A549 (cell line): ENCODE results near the gene NUDC. TPM values are rescaled to one million over a fixed set of nuclear protein-coding genes. Genes with fewer than 3 reads are reported as not detected.

Source experiments
- ATAC-seq, 2 experiments: fragments of 200-7000 bp in 1 of 2; fragments of >200 bp in 1 of 2; cut with Nextera tagmentation in 1 of 2; cut with Tn5 transposase in 1 of 2; 3 replicates each; pipeline versions ENCODE4 v1.8.0 to v1.9.1; 2018 to 2020; ENCODE audit warnings: mild to moderate bottlenecking in 1 of 2, moderate library complexity in 1 of 2
- CTCF ChIA-PET: fragments of 300-600 bp; sonication (Branson Sonifier 250); formaldehyde crosslinking; extraction: SDS; loops from one replicate; lab custom pipeline; 2021; ENCODE audit warnings: antibody characterized with exemption, inconsistent platforms; lab: Yijun Ruan, JAX
- POLR2A ChIA-PET: fragments of 350-600 bp; formaldehyde crosslinking; extraction: SDS; loops from one replicate; lab custom pipeline; 2021; ENCODE audit warnings: antibody characterized with exemption, inconsistent platforms; lab: Yijun Ruan, JAX
- DNase-seq, 2 experiments: peaks; one replicate each; pipeline versions ENCODE4 v3.0.0 to v3.0.0-alpha.2; 2011 to 2016; ENCODE audit warnings: low read depth in 1 of 2, low spot score in 1 of 2
- FAIRE-seq: peaks from 2 replicates; lab custom pipeline; 2011; peaks lifted over from hg19 to GRCh38; lab: Jason Lieb, UNC
- H3K27ac ChIP-seq, 2 experiments: fragments of >200 bp; sonication (Bioruptor Twin); formaldehyde crosslinking; 3 replicates each; pipeline ENCODE4 v1.5.1; 2016 to 2017
- H3K4me1 ChIP-seq: fragments of >200 bp; sonication (Bioruptor Twin); formaldehyde crosslinking; 3 replicates; pipeline ENCODE4 v1.6.1; 2016
- H3K4me2 ChIP-seq: fragments of >200 bp; sonication (Bioruptor Twin); formaldehyde crosslinking; 3 replicates; pipeline ENCODE4 v1.6.1; 2016
- H3K4me3 ChIP-seq: fragments of >200 bp; sonication (Bioruptor Twin); formaldehyde crosslinking; 3 replicates; pipeline ENCODE4 v1.5.1; 2016
- H3K9me3 ChIP-seq: fragments of >200 bp; sonication (Bioruptor Twin); formaldehyde crosslinking; 3 replicates; pipeline ENCODE4 v1.6.1; 2016
- ATOH8 ChIP-seq: fragments of 250-450 bp; sonication (Bioruptor Pico); IDR thresholded peaks from 2 replicates; pipeline ENCODE4 v1.5.0; 2020; ENCODE audit warnings: low read depth, mild to moderate bottlenecking, moderate library complexity
- BCL3 ChIP-seq: fragments of >200 bp; sonication (Bioruptor Twin); formaldehyde crosslinking; IDR thresholded peaks from 3 replicates; pipeline ENCODE4 v1.6.1; 2016
- BHLHE40 ChIP-seq: IDR thresholded peaks from 2 replicates; pipeline ENCODE4 v1.6.1; 2012; ENCODE audit warnings: low read depth, low read length, inconsistent platforms
- CBX8 ChIP-seq: fragments of 200-600 bp; sonication (generic); IDR thresholded peaks from 2 replicates; pipeline ENCODE4 v1.6.1; 2016
- CEBPB ChIP-seq, 2 experiments: fragments of >200 bp in 1 of 2; sonication (Bioruptor Twin) in 1 of 2; formaldehyde crosslinking in 1 of 2; IDR thresholded peaks; 2 replicates each; pipeline ENCODE4 v1.6.1; 2012 to 2016
- CHD2 ChIP-seq: fragments of 150-350 bp; IDR thresholded peaks from 2 replicates; pipeline ENCODE4 v1.6.1; 2014; ENCODE audit warnings: low read length; ENCODE audit not compliant: partially characterized antibody
- CHD4 ChIP-seq: fragments of 200-600 bp; sonication (generic); IDR thresholded peaks from 2 replicates; pipeline ENCODE4 v1.6.1; 2016; ENCODE audit warnings: antibody characterized with exemption, mild to moderate bottlenecking, borderline replicate concordance
- EHF ChIP-seq: fragments of 250-450 bp; sonication (Bioruptor Pico); IDR thresholded peaks from 2 replicates; pipeline ENCODE4 v1.5.0; 2020; ENCODE audit warnings: mild to moderate bottlenecking
- EP300 ChIP-seq, 2 experiments: fragments of >200 bp; sonication (Bioruptor Twin); formaldehyde crosslinking; IDR thresholded peaks; 2 replicates in 1 of 2; 3 replicates in 1 of 2; pipeline ENCODE4 v1.6.1; 2016 to 2017
- FOSL2 ChIP-seq, 2 experiments: fragments of 450-650 bp in 1 of 2; fragments of >200 bp in 1 of 2; sonication (Bioruptor Twin) in 1 of 2; formaldehyde crosslinking; IDR thresholded peaks; 2 replicates each; pipeline versions ENCODE4 v1.5.0 to v1.6.1; 2016 to 2020; ENCODE audit warnings: mild to moderate bottlenecking in 1 of 2, moderate library complexity in 1 of 2
- GATA3 ChIP-seq: IDR thresholded peaks from 2 replicates; pipeline ENCODE4 v1.6.1; 2012; ENCODE audit warnings: borderline replicate concordance
- HDAC2 ChIP-seq: fragments of 200-600 bp; sonication (generic); IDR thresholded peaks from 2 replicates; pipeline ENCODE4 v1.6.1; 2016
- HES2 ChIP-seq: fragments of >200 bp; sonication (Bioruptor Twin); formaldehyde crosslinking; IDR thresholded peaks from 2 replicates; pipeline ENCODE4 v1.6.1; 2016
- JUN ChIP-seq, 2 experiments: fragments of >200 bp; sonication (Bioruptor Twin); formaldehyde crosslinking; IDR thresholded peaks; 2 replicates in 1 of 2; 3 replicates in 1 of 2; pipeline ENCODE4 v1.6.1; 2016 to 2017
- JUNB ChIP-seq: fragments of >200 bp; sonication (Bioruptor Twin); formaldehyde crosslinking; IDR thresholded peaks from 2 replicates; pipeline ENCODE4 v1.6.1; 2016
- KDM5A ChIP-seq: fragments of 200-600 bp; sonication (generic); IDR thresholded peaks from 2 replicates; pipeline ENCODE4 v1.6.1; 2016; ENCODE audit warnings: antibody characterized with exemption, mild to moderate bottlenecking
- MAFK ChIP-seq: fragments of 450-650 bp; IDR thresholded peaks from 2 replicates; pipeline ENCODE4 v1.6.1; 2014; ENCODE audit not compliant: partially characterized antibody
- MAX ChIP-seq: IDR thresholded peaks from 2 replicates; pipeline ENCODE4 v1.6.1; 2012
- MYC ChIP-seq: IDR thresholded peaks from 2 replicates; pipeline ENCODE4 v1.6.1; 2012; ENCODE audit warnings: mild to moderate bottlenecking, inconsistent platforms, low read length, improper control_type of control experiment, borderline replicate concordance
- NPAS2 ChIP-seq: fragments of 250-450 bp; sonication (Bioruptor Pico); IDR thresholded peaks from 2 replicates; pipeline ENCODE4 v1.8.0; 2022; ENCODE audit warnings: mild to moderate bottlenecking, moderate library complexity, borderline replicate concordance
- PBX3 ChIP-seq: IDR thresholded peaks from 2 replicates; pipeline ENCODE4 v1.6.1; 2012
- RAD21 ChIP-seq, 2 experiments: fragments of >200 bp in 1 of 2; sonication (Bioruptor Twin) in 1 of 2; formaldehyde crosslinking in 1 of 2; IDR thresholded peaks in 1 of 2; conservative IDR thresholded peaks in 1 of 2; 2 replicates in 1 of 2; 3 replicates in 1 of 2; pipeline ENCODE4 v1.6.1; 2012 to 2018; ENCODE audit warnings: inconsistent platforms in 1 of 2
- RCOR1 ChIP-seq: fragments of 150-350 bp; IDR thresholded peaks from 2 replicates; pipeline ENCODE4 v1.6.1; 2014; ENCODE audit warnings: antibody characterized with exemption, low read length, low read depth
- SMC3 ChIP-seq: fragments of >200 bp; sonication (Bioruptor Twin); formaldehyde crosslinking; IDR thresholded peaks from 3 replicates; pipeline ENCODE4 v1.6.1; 2018; ENCODE audit warnings: inconsistent platforms
- ZC3H11A ChIP-seq: fragments of 450-650 bp; IDR thresholded peaks from 2 replicates; pipeline ENCODE4 v1.6.1; 2014; ENCODE audit warnings: antibody characterized with exemption, mild to moderate bottlenecking
- ZSCAN20 ChIP-seq: fragments of 250-450 bp; sonication (Bioruptor Pico); IDR thresholded peaks from 2 replicates; pipeline ENCODE4 v1.8.0; 2022; ENCODE audit warnings: mild to moderate bottlenecking, moderate library complexity
- WGBS: methylation state at CpG from one replicate; pipeline ENCODE4 v1.1.6; 2017; ENCODE audit errors: missing lambda C conversion rate; 5-methylcytosine and 5-hydroxymethylcytosine counted together
- polyA plus RNA-seq, 4 experiments: library from polyadenylated mRNA; depleted of rRNA in 3 of 4; stranded (reverse); fragments of >200 nt; fragmentation: RNase III in 1 of 4; extraction: RNeasy Plus Mini Kit Qiagen cat#74134 plus additional on column Dnase treatment in 1 of 4; gene quantifications; 2 replicates in 3 of 4; 3 replicates in 1 of 4; pipeline ENCODE4 v1.2.3, GENCODE V29; 2011 to 2017

The NUDC gene
- polyA plus RNA-seq, 2 of the 4 experiments (the other 2 are of a cell fraction), result 79.0 to 133 TPM

GRCh38 chr1:26910343-26911160, 11.0 kb upstream of the NUDC start:
- ChIA-PET CTCF (no interaction called here), POLR2A (no interaction called here)
- peaks cover 28% of the 10 kb centered on the region for H3K4me1 ChIP-seq
- ATAC-seq (no peak), FAIRE-seq (no peak), DNase-seq (no peak)
- no peaks in the 10 kb centered on the region for H3K9me3 ChIP-seq
- H3K4me2 ChIP-seq, result no peak overlapping the region
- TF ChIP-seq MAFK (no peak), CEBPB (IDR thresholded peaks at IDR 0.05) (no peak), JUN (IDR thresholded peaks at IDR 0.05) (no peak), BCL3 (no peak), GATA3 (no peak), ZC3H11A (no peak), MYC (no peak), ATOH8 (no peak), MAX (no peak), ZSCAN20 (CRISPR knock-in tag) (no peak), EP300 (IDR thresholded peaks at IDR 0.05) (no peak), RAD21 (conservative IDR thresholded peaks at IDR 0.05 in 1 of 2, IDR thresholded peaks at IDR 0.05 in 1 of 2) (no peak), KDM5A (no peak), FOSL2 (IDR thresholded peaks at IDR 0.05) (no peak), FOSL2 (CRISPR knock-in tag; IDR thresholded peaks at IDR 0.05) (no peak)
- H3K27ac ChIP-seq, result no peak overlapping the region
- H3K4me3 ChIP-seq, result no peak overlapping the region
- 81% methylated on average over 4 of the region's 4 CpGs for WGBS

- CTCF ChIA-PET, result interaction anchor here (1.5 kb wide), 1 partner anchor 12 kb away, joined by 4 read pairs; no protein-coding TSS in a partner anchor
- ATAC-seq, result no peak
Measured at GRCh38 chr1:26911399-26912146, 10.0 kb upstream of the NUDC start.

More at GRCh38 chr1:26911399-26912146, 10.0 kb upstream of the NUDC start:
- DNase-seq, result no peak
- Histone ChIP-seq H3K4me2 (no peak overlapping the region), H3K27ac (no peak overlapping the region), H3K4me1 (peaks cover 28% of the 10 kb centered on the region), H3K4me3 (no peak overlapping the region), H3K9me3 (no peaks in the 10 kb centered on the region)
- POLR2A ChIA-PET, result no interaction called here
- FAIRE-seq, result no peak
- 100% methylated on average over 1 of the region's 8 CpGs for WGBS
- TF ChIP-seq SMC3 (no peak), BCL3 (no peak), CBX8 (no peak), PBX3 (no peak), BHLHE40 (no peak), HES2 (no peak), MAFK (no peak), EHF (CRISPR knock-in tag) (no peak), RCOR1 (no peak), MAX (no peak), HDAC2 (no peak), KDM5A (no peak), MYC (no peak), CHD2 (no peak), NPAS2 (no peak), JUNB (no peak), CHD4 (no peak)
